OCI-M1 (cell line): ENCODE measurements around the gene CFAP410.

Source experiments
- DNase-seq: peaks from one replicate; lab custom pipeline; 2025; lab: John Stamatoyannopoulos, UW

CFAP410 gene

DNA sequence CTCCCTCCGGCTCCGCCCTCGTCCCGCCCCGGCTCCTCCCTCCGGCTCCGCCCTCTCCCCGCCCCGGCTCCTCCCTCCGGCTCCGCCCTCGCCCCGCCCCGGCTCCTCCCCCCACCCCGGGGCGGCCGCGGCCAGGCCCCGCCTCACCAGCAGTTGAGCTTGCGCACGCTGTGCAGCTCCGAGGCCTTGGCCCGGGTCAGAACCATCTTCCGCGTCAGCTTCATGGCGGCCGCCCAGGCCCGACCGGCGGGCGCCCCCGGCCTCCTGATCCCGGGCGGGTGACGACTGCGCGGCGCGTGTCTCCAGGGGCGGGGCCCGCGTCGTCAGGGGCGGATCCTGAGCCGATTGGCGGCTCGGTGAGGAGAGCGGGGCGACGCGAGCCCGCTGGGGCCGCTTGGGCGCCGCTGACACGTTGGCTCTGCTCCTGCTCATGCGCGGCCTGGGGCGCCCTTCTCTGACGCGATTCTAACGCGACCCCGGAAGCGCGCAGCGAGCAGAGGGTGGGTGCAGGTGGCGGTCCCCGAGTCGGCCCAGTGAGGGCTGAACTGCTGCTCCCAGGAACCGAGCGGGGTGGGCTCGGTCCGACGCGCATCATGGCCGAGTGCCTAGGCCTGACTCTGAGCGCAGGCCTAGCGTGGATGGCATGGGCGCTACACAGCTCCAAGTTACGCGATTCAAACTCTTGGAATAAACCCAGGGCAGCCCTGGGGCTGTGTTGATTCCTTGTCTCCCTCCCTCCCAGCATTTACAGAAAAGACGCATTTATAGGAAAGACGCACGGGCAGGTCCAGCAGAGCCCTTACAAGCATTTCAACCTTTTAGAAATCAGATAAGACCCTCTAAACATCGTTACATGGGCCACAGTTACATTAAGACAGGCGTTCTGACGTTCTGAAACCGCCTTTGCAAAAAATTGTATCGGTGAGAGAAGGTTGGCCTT lies at the start of gene CFAP410:
TSS of gene CFAP410 (minus strand) at position 420 of the 940 bp plus-strand sequence. CDS start at position 224, 196 bp downstream.
- DNase-seq, result peak; percentile 99

DNA sequence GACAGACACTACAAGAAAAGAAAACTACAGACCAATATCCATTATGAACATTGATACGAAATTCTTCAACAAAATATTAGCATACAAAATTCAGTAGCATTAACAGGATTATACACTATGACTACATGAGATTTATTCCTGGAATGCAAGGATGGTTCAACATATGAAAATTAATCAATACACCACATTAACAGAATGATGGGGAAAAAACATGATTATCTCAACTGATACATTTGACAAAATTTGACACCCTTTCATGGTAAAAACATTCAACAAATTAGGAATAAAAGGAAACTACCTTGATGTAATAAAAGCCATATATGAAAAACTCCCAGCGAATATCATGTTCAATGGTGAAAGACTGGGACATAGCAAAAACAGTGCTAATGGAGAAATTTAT lies 45.8 kb upstream of the CFAP410 start:
- no peak for DNase-seq

DNA sequence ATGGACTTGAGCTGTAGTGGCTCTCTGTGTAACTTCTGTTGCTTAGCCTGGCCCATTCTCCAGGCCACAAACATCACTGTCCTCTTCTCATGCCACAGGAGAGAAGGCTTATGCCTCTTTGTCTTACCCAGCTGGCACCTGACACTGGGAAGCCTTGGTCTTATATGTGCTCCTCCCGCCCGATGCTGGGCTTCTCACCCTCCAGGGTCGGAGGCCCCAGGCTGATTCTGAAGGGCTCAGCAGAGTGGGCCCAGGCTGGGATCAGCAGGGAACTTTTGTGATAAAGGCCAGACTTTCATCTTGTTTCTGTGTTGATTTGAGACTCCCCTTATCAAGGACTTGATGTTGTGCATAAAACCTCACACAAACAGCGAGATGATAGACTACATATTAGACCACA lies 44.0 kb upstream of the CFAP410 start:
- DNase-seq, result no peak

GRCh38 chr21:44382536-44382935 lies 43.3 kb upstream of the CFAP410 start:
- DNase-seq, result no peak

DNA sequence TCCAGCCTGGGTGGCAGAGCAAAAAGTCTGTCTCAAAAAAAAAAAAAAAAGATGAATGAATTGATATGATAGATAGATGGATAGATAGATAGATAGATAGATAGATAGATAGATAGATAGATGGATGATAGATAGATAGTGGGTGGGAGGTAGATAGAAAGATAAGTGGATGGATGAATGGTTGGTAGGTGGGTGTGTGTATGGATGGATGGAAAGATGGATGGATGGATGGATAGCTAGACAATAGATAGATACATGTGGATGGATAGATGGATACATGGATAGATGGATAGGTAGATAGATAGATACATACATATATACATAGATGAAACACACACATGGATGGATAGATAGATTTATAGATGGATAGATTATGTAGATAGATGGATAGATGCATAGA lies 42.7 kb upstream of the CFAP410 start:
- DNase-seq, result no peak

- no peak for DNase-seq
Measured at GRCh38 chr21:44380876-44381275, 41.7 kb upstream of the CFAP410 start.

DNA sequence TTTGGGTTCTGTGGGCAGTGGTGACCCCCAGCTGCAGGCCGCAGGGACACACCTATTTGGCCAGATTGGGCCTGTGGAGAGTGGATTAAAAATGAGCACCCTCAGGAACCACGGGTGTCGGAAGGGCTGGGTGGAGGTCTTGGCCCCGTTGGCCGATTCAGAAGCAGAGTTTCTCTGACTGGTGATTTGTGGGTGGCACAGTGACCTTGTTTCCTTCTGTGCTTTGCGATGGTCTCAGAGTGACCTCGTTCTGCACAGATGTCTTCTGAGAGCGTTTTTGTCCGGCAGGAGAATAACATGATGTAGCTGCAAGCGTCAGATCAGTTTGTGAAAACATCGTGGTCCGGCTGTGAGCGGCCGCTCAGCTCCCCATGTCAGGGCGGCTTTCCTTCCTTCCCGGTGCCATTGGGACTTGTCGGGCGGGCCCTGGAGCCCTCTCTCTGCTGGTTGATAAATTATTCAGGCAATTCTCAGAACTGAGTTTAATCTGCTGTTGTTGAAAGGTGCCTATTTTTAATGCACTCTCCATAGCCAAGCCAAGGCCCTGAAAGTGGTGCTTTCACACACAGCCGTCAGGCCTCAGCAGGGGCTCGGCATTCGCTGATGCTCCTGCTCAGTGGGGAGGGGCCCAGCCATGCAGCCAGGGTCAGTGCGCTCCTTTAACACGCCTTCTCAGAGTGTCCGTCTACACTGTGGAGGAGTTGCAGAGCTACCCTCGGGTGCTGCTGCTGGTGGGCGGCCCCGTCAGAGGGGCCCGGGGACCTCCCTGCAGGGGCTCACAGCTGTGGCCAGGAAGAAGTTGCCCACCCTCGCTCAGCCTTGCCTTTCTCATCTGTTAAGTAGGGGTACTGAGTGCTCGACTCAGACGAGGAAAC lies 41.0 kb upstream of the CFAP410 start:
- no peak for DNase-seq

- DNase-seq, result no peak
Measured at GRCh38 chr21:44379515-44379848, 40.3 kb upstream of the CFAP410 start.

DNA sequence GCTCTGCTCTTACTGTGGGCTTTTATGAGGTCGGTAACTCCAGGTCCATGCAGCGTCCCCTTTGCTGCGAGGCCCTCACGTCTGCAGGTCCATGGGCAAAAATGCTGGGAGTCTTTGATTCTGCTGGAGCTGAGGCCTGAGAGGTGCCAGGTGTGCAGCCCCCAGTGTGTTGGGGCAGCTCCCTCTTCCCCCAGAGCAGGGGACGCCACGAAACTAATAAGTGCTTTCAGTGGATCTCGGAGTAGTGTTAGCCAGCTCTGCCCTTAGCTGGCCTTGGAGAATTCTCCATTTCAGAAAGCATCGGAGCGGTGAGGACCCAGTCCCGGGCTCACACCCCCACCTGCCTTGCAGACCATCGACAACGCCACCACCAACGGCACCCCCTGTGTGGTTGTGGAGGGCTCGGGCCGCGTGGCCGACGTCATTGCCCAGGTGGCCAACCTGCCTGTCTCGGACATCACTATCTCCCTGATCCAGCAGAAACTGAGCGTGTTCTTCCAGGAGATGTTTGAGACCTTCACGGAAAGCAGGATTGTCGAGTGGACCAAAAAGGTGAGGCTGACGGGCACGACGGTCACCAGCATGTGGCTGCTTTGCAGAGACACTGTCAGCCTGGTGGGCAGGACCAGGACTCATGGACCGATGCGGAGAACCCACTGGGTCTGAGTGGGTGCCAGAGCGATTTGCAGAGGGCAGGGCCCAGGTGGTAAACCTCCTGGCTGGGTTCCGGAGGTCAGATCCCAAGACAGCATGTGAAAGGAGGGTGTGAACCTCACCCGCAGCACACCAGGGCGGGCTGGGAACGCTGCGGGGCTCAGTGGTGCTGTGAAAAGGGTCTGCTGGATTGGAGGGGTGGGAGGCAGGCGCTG lies 39.7 kb upstream of the CFAP410 start:
- no peak for DNase-seq

GRCh38 chr21:44377922-44378645 lies 38.9 kb upstream of the CFAP410 start:
- DNase-seq, result no peak

- DNase-seq, result no peak
Measured at GRCh38 chr21:44377201-44377921, 38.2 kb upstream of the CFAP410 start.

- DNase-seq, result no peak
Measured at GRCh38 chr21:44376606-44377005, 37.4 kb upstream of the CFAP410 start.

- no peak for DNase-seq
Measured at GRCh38 chr21:44375761-44376241, 36.6 kb upstream of the CFAP410 start.

DNA sequence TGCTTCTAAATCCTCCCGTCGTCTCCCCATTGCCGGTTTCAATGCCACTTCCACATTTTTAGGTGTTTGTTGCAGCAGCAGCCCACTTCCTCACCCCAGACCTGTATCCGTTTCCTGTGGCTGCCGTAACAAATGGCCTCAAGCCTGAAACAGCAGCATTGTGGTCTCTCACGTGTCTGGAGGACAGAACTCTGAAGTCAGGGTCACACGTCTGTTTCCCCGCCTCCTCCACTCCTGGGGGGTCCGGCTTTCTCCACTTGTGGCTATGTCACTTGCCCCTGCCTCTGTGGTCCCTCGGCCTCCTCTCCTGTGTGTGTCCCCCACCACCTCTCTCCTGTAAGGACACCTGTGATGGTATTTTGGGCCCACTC lies 36.1 kb upstream of the CFAP410 start:
- DNase-seq, result no peak

DNA sequence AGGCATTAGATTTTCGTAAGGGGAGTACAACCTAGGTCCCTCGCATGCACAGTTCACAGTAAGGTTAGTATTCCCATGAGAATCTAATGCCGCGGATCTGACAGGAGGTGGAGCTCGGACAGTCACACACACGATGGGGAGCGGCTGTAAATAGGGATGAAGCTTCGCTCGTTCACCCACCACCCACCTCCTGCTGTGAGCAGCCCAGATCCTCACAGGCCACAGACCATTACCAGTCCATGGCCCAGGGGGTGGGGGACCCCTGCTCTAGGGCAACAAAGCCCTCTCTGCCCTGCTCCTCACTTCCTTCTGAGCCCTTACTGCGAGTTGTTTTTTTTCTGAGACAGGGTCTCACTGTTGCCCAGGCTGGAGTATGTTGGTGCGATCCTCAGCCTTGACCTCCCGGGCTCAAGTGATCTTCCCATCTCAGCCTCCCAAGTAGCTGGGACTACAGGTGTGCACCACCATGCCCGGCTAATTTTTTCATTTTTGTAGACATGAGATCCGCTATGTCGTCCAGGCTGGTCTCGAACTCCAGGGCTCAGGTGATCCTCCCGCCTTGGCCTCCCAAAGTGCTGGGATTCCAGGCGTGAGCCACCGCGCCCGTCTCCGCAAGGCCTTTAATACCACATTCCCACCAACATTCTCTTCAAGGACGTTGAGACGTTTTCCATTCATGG lies 35.6 kb upstream of the CFAP410 start:
- no peak for DNase-seq

DNA sequence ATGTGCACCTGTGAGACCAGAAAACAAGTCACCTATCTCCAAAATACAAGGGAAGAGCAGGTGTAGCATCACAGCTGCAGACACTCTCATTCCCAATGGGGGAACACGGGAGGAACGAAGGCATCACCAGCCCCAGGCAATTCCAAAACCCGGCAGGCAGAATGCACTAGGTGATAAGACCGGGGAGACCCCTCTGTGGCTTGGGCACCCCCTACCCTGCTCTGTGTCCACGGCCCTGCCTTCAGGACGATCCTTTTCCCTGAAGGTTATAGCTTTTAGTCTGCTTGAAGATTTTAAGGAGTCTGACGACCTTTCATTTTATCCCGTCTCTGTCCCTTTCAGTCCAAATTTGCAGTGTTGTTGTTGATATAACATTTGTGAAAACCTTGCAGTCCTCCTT lies 33.4 kb upstream of the CFAP410 start:
- no peak for DNase-seq

DNA sequence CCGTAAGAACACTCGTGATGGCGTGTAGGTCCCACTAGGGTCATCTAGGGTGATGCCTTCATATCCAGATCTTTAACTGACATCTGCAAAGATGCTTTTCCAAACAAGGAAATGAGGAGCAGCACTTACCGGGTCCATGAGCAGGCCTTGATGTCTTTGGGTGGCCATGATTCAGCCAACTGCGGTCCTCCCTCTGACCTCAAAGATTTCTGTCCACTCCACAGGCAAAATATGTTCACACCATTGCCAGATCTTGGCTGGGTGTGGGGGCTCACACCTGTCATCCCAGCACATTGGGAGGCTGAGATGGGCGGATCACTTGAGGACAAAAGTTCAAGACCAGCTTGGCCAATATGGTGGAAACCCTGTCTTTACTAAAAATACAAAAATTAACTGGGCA lies 32.4 kb upstream of the CFAP410 start:
- no peak for DNase-seq

DNA sequence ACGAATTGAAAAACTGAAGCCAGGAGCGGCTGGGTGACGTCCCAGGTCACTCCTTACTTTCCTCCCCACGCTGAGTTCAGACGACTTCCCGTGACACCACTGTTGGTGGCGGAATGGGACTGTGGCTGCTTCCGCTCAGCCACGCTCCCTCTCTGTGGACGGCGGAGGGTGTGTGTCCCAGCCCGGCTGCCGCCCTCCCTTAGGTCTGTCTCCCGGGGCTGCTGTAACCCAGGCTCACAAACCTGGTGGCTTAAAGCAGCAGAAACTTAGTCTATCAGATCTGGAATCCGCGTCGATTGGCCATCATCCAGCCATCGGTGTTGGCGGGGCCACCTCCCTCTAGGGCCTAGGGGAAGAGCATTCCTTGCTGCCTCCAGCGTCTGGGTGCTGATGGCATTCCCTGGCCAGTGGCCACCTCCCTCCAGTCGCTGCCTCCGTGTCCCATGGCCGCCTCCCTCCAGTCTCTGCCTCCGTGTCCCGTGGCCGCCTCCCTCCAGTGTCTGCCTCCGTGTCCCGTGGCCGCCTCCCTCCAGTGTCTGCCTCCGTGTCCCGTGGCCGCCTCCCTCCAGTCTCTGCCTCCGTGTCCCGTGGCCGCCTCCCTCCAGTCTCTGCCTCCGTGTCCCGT lies 31.7 kb upstream of the CFAP410 start:
- no peak for DNase-seq

GRCh38 chr21:44370027-44370735 lies 31.0 kb upstream of the CFAP410 start:
- DNase-seq, result no peak
